ENCODE results near the gene PHACTR4.
"Not testable (repeated sequence)": the region's sequence is repeated elsewhere in the genome, so short reads cannot be mapped to it uniquely, and the experiment has no call there.

PHACTR4 gene

DNA sequence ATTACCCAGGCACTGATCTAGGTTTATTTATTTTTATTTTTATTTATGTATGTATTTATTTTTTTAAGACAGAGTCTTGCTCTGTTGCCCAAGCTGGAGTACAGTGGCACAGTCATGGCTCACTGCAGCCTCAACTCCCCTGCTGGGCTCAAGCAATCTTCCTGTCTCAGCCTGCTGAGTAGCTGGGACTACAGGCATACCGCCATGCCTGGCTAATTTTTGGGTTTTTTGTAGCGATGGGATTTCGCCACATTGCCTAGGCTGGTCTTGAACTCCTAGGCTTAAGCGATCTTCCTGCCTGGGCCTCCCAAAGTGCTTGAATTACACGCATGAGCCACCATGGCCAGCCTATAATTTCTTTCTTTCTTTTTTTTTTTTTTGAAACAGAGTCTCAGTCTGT, 9.4 kb downstream of the PHACTR4 start:
- TF ChIP-seq, protein P1, sequence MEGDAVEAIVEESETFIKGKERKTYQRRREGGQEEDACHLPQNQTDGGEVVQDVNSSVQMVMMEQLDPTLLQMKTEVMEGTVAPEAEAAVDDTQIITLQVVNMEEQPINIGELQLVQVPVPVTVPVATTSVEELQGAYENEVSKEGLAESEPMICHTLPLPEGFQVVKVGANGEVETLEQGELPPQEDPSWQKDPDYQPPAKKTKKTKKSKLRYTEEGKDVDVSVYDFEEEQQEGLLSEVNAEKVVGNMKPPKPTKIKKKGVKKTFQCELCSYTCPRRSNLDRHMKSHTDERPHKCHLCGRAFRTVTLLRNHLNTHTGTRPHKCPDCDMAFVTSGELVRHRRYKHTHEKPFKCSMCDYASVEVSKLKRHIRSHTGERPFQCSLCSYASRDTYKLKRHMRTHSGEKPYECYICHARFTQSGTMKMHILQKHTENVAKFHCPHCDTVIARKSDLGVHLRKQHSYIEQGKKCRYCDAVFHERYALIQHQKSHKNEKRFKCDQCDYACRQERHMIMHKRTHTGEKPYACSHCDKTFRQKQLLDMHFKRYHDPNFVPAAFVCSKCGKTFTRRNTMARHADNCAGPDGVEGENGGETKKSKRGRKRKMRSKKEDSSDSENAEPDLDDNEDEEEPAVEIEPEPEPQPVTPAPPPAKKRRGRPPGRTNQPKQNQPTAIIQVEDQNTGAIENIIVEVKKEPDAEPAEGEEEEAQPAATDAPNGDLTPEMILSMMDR (IDR thresholded peaks at IDR 0.05; ENCODE audit: low read depth, low read length): no peak
- TF ChIP-seq, protein P2, sequence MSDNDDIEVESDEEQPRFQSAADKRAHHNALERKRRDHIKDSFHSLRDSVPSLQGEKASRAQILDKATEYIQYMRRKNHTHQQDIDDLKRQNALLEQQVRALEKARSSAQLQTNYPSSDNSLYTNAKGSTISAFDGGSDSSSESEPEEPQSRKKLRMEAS (IDR thresholded peaks at IDR 0.05; ENCODE audit: low read depth, low read length): no peak
- TF ChIP-seq POLR2A (IDR thresholded peaks at IDR 0.05; ENCODE audit: extremely low read depth, insufficient read length) (no peak), MYC (IDR thresholded peaks at IDR 0.05; ENCODE audit: low read depth, low read length) (no peak)
- DNase-seq (ENCODE audit: low read depth): no peak
- no peak overlapping the region for H3K4me3 ChIP-seq (ENCODE audit: low read depth, low read length)

DNA sequence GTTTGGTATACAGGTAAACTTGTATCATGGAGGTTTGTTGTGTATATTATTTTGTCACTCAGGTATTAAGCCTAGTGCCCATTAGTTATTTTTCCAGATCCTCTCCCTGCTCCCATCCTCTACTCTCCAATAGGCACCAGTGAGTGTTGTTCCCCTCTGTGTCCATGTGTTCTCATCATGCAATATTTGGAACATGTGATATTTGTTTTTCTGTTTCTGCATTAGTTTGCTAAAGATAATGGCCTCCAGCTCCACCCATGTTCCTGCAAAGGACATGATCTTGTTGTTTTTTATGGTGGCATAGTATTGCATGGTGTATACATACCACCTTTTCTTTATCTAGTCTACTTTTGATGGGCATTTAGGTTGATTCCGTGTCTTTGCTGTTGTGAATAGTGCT, 10.9 kb downstream of the PHACTR4 start:
- TF ChIP-seq, protein P1 (IDR thresholded peaks at IDR 0.05; ENCODE audit: low read depth, low read length): no peak
- TF ChIP-seq, protein P2 (IDR thresholded peaks at IDR 0.05; ENCODE audit: low read depth, low read length): no peak
- TF ChIP-seq MYC (IDR thresholded peaks at IDR 0.05; ENCODE audit: low read depth, low read length) (no peak), POLR2A (IDR thresholded peaks at IDR 0.05; ENCODE audit: extremely low read depth, insufficient read length) (no peak)
- no peak for DNase-seq (ENCODE audit: low read depth)
- no peak overlapping the region for H3K4me3 ChIP-seq (ENCODE audit: low read depth, low read length)

DNA sequence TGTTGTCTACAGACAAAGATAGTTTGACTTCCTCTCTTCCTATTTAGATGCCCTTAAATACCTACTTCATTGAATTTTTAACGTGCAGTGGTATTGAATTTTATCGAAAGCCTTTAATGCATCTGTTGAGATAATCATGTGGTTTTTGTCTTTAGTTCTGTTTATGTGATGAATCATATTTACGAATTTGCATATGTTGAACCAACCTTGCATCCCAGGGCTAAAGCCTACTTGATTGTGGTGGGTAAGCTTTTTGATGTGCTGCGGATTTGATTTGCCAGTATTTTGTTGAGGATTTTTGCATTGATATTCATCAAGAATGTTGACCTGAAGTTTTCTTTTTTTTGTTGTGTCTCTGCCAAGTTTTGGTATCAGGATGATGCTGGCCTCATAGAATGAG, 14.2 kb downstream of the PHACTR4 start:
- not testable (repeated sequence) for H3K4me3 ChIP-seq (ENCODE audit: low read depth, low read length); DNase-seq (ENCODE audit: low read depth)

DNA sequence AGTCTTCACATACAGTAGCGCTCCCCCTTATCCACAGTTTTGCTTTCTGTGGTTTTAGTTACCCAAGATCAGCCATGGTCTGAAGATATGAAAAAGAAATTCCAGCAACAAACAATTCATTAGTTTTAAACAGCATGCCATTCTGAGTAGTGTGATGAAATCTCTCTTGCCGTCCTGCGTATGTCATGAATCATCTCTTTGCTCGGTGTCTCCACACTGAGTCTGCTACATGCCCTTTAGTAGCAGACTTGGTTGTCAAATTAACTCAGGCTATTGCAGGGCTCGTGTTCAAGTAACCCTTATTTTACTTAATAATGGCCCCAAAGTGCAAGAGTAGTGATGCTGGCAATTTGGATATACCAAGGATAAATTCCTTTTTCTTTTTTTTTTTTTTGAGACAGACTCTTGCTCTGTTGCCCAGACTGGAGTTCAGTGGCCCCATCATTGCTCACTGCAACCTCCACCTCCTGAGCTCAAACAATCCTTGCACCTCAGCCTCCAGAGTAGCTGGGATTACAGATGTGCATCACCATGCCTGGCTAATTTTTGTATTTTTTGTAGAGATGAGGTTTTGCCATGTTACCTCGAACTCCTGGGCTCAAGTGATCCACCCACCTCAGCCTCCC, 22.6 kb downstream of the PHACTR4 start:
- no peak overlapping the region for H3K4me3 ChIP-seq (ENCODE audit: low read depth, low read length)
- no peak for TF ChIP-seq POLR2A (IDR thresholded peaks at IDR 0.05; ENCODE audit: extremely low read depth, insufficient read length)
- TF ChIP-seq, protein P1 (IDR thresholded peaks at IDR 0.05; ENCODE audit: low read depth, low read length): no peak
- TF ChIP-seq, protein P2 (IDR thresholded peaks at IDR 0.05; ENCODE audit: low read depth, low read length): no peak
- TF ChIP-seq MYC (IDR thresholded peaks at IDR 0.05; ENCODE audit: low read depth, low read length): no peak
- peak; percentile 82 for DNase-seq (ENCODE audit: low read depth)

- DNase-seq (ENCODE audit: low read depth): no peak
- no peak for TF ChIP-seq POLR2A (IDR thresholded peaks at IDR 0.05; ENCODE audit: extremely low read depth, insufficient read length)
- TF ChIP-seq MYC (IDR thresholded peaks at IDR 0.05; ENCODE audit: low read depth, low read length): no peak
- TF ChIP-seq, protein P2 (IDR thresholded peaks at IDR 0.05; ENCODE audit: low read depth, low read length): no peak
- TF ChIP-seq, protein P1 (IDR thresholded peaks at IDR 0.05; ENCODE audit: low read depth, low read length): no peak
Measured at GRCh38 chr1:28394136-28394535, 24.6 kb downstream of the PHACTR4 start.

DNA sequence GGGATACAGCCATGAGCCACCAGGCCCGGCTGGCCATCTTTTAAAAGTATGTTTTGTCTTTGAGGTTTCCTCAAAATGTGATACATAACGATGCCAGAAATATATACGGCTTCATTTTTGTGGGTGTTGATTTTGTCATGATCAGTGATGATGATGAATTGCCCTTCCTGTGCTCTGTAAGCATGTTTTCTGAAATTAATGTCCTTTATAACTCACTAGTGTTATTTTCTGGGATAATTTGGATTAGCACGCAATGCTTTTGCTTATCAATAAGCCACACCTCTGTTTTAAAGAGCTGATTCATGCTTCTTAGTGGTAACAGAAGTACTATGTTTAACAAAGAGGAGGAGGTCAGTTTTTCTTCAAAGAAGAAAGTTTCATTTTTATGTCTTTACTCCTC, 25.6 kb downstream of the PHACTR4 start:
- H3K4me3 ChIP-seq (ENCODE audit: low read depth, low read length): no peak overlapping the region
- DNase-seq (ENCODE audit: low read depth): no peak
- no peak for TF ChIP-seq POLR2A (IDR thresholded peaks at IDR 0.05; ENCODE audit: extremely low read depth, insufficient read length)
- no peak for TF ChIP-seq MYC (IDR thresholded peaks at IDR 0.05; ENCODE audit: low read depth, low read length)
- TF ChIP-seq, protein P2 (IDR thresholded peaks at IDR 0.05; ENCODE audit: low read depth, low read length): no peak
- TF ChIP-seq, protein P1 (IDR thresholded peaks at IDR 0.05; ENCODE audit: low read depth, low read length): no peak

More at GRCh38 chr1:28394136-28394535, 24.6 kb downstream of the PHACTR4 start:
- H3K4me3 ChIP-seq (ENCODE audit: low read depth, low read length): no peak overlapping the region
